ENCODE data around the gene CDH16. TPM values are rescaled to one million over a fixed set of nuclear protein-coding genes. Genes with fewer than 3 reads are reported as not detected.

CDH16 gene
- total and polyA plus RNA-seq, 2 of the 13 experiments (the other 11 are each of a cell fraction or from before 2014, with no cell fraction given): 2.7 to 3.9 TPM

- TF ChIP-seq, protein P1, sequence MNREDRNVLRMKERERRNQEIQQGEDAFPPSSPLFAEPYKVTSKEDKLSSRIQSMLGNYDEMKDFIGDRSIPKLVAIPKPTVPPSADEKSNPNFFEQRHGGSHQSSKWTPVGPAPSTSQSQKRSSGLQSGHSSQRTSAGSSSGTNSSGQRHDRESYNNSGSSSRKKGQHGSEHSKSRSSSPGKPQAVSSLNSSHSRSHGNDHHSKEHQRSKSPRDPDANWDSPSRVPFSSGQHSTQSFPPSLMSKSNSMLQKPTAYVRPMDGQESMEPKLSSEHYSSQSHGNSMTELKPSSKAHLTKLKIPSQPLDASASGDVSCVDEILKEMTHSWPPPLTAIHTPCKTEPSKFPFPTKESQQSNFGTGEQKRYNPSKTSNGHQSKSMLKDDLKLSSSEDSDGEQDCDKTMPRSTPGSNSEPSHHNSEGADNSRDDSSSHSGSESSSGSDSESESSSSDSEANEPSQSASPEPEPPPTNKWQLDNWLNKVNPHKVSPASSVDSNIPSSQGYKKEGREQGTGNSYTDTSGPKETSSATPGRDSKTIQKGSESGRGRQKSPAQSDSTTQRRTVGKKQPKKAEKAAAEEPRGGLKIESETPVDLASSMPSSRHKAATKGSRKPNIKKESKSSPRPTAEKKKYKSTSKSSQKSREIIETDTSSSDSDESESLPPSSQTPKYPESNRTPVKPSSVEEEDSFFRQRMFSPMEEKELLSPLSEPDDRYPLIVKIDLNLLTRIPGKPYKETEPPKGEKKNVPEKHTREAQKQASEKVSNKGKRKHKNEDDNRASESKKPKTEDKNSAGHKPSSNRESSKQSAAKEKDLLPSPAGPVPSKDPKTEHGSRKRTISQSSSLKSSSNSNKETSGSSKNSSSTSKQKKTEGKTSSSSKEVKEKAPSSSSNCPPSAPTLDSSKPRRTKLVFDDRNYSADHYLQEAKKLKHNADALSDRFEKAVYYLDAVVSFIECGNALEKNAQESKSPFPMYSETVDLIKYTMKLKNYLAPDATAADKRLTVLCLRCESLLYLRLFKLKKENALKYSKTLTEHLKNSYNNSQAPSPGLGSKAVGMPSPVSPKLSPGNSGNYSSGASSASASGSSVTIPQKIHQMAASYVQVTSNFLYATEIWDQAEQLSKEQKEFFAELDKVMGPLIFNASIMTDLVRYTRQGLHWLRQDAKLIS (CRISPR knock-in tag; IDR thresholded peaks at IDR 0.05): no peak; the same call in 1 of the 2 replicates
- TF ChIP-seq ZNF747 (CRISPR knock-in tag; IDR thresholded peaks at IDR 0.05; ENCODE audit: borderline replicate concordance) (no peak; the same call in 1 of the 2 replicates), JARID2 (CRISPR knock-in tag; IDR thresholded peaks at IDR 0.05; ENCODE audit: insufficient replicate concordance) (no peak), ZBTB20 (CRISPR knock-in tag; IDR thresholded peaks at IDR 0.05; ENCODE audit: borderline replicate concordance, low read depth) (0 out of 2 replicates have a peak, but pooled peaks have one; percentile 18), MAZ (IDR thresholded peaks at IDR 0.05; ENCODE audit: borderline replicate concordance, low read depth, low read length) (peak; percentile 63), MAZ (CRISPR knock-in tag; IDR thresholded peaks at IDR 0.05; ENCODE audit: low read depth) (no peak), SMC3 (IDR thresholded peaks at IDR 0.05; ENCODE audit: low read length) (0 out of 2 replicates have a peak, but pooled peaks have one; percentile 4), DDIT3 (CRISPR knock-in tag; IDR thresholded peaks at IDR 0.05) (no peak), FIP1L1 (IDR thresholded peaks at IDR 0.05; ENCODE audit: borderline replicate concordance, insufficient read depth, low read depth, low read length) (no peak), MTA1 (CRISPR knock-in tag; IDR thresholded peaks at IDR 0.05; ENCODE audit: borderline replicate concordance) (no peak), GATAD2A (CRISPR knock-in tag; IDR thresholded peaks at IDR 0.05) (peak; percentile 45; the same call in 1 of the 2 replicates), NFKBIZ (CRISPR knock-in tag; IDR thresholded peaks at IDR 0.05) (no peak), ZNF609 (CRISPR knock-in tag; IDR thresholded peaks at IDR 0.05; ENCODE audit: borderline replicate concordance) (peak; percentile 83; the same call in 1 of the 2 replicates), ZNF576 (CRISPR knock-in tag; IDR thresholded peaks at IDR 0.05) (no peak), ZNF496 (CRISPR knock-in tag; IDR thresholded peaks at IDR 0.05; ENCODE audit: insufficient replicate concordance) (no peak), THRA (CRISPR knock-in tag; IDR thresholded peaks at IDR 0.05; ENCODE audit: borderline replicate concordance) (peak; percentile 80; the same call in 1 of the 2 replicates), SMAD3 (CRISPR knock-in tag; IDR thresholded peaks at IDR 0.05) (peak; percentile 78; the same call in 1 of the 2 replicates)
Observed at GRCh38 chr16:66905633-66906539, 12.8 kb downstream of the CDH16 start (continued).

All from HepG2 (cell line).